Activated CD8-positive, alpha-beta memory T cell treated with anti-CD3 and anti-CD28 coated beads, Interleukin-2, amount 50 U/mL, for 1 hour (primary cell): ENCODE measurements around the gene AMACR.

Experiments
- DNase-seq: peaks from one replicate; pipeline ENCODE4 v3.0.0-alpha.2; 2020; ENCODE audit errors: extremely low read depth

Gene AMACR

DNA sequence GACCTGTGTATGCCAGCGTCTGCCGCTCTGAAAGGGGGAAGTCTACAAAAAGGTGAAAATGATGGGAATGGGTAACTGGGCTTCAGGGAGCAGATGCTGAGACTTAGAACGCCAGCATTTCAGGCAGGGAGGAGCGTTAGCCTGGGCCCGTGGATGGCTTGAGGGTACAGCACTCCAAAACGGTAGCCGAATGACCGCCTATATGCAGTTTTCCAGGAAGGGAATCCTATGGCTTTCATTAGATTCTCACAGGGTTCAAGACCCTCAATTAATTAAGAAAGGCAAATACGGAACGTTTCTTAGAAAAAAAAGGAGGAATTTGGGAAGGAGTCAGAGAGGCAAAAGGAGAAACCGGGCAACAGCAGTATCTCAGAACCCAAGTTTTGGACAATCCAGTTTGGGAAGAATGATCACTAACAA is 639 bp downstream of the AMACR start:
- DNase-seq = no peak

DNA sequence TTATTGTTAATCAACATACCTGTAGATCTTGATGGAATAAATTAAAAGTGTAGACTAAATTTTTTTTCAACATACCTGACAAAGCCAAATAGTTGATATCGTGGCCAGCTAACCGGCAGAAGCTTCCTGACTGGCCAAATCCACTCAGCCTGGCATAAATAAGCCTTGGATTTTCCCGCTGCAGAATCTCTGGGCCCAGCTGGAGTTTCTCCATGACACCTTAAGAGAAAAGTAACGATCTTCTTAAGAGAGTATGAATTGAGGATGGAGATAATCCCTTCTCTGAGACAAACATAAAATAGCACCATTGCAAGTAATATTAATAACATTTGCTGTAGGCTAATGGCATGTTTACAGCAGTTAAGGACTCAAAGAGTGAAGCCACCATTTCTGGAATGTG is 2.2 kb downstream of the AMACR start:
- DNase-seq = no peak

DNA sequence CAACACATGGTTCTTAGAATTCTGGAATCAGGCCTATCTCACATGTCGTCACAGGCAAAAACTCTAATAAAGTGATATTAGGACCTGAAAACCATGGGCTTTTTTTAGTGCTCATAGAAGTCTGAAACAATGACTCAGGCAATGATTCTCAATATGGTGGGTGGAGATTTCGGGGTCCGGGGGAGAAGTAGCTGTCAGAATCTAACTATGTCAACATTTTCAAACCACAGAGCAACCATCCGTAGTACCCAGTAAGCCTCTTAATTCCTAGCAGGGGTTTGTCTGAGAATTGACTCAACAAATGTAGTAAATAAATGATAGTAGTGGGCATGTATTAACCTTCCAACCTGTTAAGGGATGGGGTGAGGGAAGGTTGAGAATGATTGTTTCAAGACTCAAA is 2.6 kb downstream of the AMACR start:
- no peak for DNase-seq

DNA sequence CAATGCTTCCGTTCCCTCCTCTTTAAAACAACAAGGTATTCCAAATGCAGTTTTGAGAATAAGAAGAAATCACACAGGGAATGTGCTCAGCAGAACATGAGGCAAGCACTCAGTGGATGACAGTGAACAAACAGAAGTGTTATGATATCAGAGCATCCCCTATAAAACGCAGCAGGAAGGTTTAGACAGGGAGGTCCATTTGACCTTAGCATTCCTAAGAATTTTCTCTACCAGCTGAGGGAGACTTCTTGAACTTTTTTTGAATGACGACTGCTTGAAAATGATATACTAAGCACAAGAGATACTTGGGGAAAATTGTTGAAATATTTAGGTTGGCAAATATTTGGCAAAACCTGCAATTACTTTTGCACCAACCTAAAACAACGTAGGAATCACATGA is 3.9 kb downstream of the AMACR start:
- DNase-seq = no peak

DNA sequence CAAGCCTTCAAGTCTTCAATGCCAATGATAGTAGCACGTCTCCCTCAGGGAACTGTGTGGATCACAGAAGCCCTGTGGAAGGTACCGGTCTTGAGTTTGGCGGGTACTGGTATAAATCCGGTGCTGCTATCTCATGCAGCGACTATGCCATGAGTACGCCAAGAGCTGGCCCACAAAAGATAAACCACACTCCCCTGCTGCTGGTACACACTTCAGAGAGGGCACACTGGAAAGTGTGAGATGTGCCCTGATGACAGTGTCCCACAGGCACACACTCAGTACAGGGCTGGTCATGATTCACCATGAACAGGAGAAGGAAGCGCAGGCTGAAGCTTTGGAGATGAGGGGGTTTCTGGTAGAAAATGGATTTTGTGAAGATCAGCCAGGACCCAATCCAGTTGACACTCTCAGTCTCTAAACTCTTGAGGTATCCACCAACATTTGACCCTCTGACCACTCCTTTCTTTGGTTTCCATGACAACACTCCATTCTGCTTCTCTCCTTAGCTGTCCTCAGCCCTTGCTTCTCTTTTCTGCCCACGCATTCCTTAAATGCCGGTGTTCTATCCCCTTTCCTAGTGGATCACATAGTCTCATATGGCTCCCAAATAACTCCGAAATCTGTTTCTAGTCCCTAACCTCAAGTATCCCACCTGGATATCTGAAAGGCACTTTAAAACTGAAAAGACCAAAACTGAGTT is 5.1 kb downstream of the AMACR start:
- DNase-seq = no peak

DNA sequence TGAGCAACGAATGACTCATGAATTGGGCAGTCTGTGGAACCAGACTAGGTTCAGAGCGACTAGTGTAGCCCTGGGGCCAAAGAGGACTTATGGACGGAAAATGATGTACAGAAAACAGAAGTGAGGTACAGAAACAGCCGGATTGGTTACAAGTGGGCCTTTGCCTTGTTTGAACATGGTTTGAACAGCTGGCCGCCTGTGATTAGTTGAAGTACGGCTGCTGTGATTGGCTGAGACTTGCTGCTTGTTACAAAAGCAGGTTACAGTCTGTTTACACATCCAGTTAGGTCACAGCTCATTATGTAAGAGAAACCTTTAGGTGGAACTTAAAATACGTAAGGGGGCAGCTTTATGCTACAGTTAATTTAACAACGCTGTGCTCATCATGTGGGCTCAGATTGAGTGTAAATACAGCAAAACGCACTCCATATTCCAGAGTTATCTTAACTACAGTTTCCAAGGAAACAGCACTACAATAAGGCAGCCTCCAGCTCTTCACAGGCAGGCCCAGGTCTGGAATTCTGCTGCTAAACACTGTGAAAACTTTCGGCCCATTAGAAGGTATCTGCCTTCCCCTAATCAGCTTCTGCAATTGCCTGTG is 6.5 kb downstream of the AMACR start:
- no peak for DNase-seq

DNA sequence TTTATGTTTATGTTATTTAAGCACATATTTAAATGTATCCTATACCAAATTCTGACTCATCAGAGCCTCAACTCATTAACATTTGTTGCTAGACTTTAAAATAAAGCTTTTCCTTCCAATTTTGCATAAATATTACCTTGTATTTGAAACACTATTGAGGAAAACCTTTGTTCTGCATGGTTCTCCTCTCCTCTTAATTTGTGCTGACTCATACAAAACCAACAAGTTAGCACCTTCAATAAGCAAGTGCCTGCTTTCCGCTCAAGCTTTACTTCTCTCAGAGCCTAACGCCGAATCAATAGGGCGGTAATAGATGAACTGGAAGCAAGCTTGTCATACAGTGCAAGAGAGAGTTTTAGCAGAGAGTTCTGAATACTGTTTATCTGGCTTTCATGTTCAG is 7.9 kb downstream of the AMACR start:
- no peak for DNase-seq

DNA sequence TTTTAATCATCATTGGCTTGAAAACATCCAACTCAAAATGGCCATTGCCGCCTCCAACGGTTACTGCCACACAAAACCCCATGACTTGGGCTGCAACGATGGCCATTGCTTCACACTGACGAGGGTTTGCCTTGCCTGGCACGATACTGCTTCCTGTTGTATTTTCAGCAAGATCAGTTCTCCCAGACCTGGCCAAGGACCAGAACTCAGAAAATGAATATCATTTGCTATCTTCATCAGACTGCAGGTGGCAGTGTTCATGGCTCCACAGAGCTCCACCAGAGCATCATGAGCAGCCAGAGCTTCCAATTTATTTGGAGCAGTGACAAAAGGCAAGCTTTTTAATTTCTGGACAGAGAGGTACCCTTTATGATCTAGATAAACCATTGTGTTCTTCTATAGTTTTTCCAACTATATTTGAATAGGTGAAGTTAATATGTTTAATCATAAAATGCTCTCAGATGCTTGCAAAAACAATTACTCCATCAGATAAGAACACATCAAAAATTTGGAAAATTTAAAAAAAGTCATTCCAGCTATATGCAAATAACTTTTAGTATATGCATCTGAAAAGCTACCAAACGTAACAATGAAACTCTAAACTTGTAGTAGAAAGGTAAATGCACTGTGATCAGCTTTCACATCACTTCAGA is 10.4 kb downstream of the AMACR start:
- no peak for DNase-seq

DNA sequence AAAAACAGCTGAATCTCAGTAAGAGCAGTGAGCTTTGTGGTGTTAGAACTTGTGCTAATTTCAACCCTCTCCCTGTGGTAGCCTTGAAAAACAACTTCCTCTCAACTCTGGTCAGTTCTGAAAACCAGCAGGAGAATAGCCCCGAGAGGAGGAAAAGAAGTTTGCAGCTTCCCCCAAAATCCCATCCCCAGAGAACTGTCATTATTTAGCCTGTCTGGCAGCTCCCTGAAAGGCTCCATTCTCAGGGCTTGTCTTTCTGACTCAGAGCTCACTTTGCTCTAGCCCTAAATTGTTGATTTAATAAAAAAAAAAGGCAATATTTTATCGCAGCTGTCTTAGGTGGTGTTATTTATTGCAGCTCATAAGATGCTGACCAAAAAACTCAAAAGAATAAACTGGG is 12.0 kb downstream of the AMACR start:
- no peak for DNase-seq

DNA sequence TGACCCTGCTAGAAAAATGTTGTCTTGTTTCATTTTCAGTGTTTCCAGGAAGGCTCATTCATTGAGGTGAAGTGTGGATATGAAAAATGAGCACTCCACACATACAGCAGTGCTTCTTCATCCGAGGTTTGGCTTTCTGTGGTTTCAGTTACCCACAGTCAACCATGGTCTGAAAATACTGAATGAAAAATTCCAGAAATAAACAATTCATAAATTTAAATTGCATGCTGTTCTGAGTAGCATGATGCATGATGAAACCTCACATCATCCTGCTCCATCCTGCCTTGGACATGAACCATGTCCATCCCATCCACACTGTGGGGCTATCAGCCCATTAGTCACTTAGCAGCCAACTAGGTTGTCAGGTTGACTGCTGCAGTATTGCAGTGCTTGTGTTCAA is 13.0 kb downstream of the AMACR start:
- no peak for DNase-seq

DNA sequence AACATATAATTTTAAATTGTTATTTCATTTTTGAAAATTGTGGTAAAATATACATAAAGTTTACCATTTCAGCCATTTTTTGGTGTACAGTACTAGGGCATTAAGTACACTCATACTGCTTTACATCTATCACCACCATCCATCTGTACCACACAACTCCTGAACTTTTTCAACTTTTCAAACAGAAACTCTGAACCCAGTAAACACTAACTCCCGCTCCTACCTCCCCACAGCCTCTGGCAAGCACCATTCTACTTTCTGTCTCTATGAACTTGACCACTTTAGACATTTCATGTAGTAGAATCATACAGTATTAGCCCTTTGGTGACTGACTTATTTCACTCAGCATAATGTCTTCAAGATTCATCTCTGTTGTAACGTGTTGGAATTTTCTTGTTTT is 15.0 kb downstream of the AMACR start:
- no peak for DNase-seq

DNA sequence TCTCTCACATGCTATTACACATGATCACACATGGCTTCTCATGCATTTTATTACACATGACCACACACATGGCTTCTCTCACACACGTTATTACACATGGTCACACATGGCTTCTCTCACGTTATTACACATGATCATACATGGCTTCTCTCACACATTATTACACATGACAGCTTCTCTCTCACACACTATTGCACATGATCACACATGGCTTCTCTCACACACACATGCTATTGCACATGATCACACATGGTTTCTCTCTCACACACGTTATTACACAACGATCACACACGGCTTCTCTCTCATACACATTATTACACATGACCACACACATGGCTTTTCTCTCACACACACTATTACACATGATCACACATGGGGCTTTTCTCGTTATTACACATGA is 22.4 kb downstream of the AMACR start:
- no peak for DNase-seq

DNA sequence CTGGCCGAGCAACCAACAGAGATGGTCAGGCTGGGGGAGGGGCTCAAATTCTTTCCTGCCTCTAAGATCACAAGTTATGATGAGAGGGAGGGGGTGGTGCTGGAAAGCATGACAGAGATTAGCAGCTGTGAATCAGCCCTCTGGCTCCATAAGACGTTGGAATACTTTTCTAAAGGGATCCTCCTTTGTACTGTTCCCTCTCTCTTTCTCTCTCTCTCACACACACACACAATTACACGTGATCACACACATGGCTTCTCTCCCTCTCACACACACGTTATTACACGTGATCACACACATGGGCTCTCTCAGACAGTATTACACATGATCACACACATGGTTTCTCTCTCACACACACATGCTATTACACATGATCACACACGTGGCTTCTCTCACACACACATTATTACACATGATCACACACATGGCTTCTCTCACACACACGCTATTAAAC is 23.2 kb downstream of the AMACR start, which contains the start of gene SLC45A2:
Gene SLC45A2 (minus strand): TSS at position 23 of the 454 bp plus-strand sequence. CDS start 110 bp downstream, outside the sequence.
- DNase-seq = no peak

DNA sequence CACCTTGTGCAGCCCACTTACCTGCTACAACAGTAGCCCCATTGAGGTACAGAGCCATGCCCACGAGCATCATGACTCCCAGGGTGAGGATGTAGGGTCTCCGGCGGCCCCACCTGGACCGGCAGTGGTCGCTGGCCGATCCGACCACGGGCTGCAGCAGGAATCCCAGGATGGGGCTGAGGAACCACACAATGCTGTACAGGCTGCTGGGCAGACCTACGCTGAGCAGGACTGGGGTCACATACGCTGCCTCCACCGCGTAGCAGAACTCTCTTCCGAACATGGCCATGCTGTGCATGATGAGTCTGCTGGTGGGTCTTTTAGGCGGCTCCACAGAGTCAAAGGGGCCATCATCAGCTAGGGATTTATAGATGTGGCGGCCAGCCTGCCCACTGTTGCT is 23.7 kb downstream of the AMACR start:
- DNase-seq = no peak

DNA sequence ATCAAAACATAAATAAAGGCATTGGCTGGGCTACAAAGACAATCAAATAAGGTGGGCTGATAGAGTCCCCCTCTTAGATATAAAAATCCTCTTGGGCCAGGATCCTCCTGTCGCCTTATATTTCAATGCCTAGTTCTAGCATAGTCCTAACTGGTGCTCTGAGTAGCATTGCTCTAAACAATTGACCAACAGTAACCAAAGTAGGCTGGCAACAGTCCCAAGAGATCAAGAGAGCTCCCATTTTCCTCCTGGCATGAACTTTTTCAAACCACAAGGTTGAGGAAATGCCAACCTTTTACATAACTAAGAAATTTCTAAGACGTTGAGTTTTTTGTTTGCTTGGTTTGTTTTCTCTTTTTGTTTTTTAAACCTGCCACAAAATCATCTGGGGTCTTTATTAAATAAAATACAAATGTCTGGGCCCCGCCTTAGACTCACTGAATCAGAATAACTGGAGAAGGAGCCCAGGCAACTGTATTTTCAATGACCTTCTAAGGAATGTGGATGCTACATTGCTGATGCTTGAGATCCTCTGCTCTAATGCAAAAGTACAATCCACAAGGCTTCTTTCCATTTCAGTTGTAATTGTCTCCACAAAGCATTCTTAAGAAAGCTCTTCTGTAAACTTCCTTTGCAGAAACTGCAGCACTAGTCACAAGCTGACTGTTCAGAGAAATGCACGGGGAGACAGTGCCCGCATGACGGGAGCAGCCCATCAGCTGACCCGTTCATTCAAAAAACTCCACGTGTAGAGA is 26.3 kb downstream of the AMACR start:
- no peak for DNase-seq

DNA sequence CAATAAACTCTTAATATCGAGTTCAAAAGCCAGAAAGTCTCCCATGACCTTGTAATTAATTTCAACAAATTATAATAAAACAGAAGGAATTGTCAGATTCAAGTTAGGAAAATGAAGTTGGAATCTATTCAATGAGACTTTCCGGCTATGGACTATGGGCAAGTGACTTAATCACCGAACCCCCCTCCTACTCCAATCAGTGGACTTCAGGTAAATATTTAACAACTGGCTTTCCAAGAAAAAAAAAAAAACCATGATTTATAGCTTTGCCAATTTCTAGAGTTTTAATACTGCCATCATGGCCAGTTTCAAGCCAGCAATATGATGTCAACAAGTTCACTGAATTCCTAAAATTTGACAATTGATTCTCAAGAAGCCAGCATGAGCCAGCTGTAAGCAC is 27.8 kb downstream of the AMACR start:
- DNase-seq = no peak

DNA sequence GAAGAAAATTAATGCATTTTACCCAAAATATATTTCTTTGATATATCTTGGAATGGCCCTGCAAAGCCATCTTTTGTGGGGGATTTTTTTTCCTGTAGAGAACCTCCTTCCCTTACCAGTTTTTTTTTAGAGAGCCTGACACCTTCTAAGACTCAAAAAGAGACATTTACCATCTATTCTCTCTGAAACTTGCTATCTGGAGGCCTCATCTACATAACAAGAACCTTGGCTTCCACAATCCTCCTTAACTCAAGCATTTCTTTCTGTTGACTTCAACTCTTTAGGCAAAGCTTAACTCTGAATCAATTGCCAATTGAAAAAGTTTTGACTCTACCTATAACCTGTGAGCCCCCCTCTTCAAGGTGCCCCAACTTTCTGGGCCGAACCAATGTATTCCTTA is 29.5 kb downstream of the AMACR start:
- no peak for DNase-seq

DNA sequence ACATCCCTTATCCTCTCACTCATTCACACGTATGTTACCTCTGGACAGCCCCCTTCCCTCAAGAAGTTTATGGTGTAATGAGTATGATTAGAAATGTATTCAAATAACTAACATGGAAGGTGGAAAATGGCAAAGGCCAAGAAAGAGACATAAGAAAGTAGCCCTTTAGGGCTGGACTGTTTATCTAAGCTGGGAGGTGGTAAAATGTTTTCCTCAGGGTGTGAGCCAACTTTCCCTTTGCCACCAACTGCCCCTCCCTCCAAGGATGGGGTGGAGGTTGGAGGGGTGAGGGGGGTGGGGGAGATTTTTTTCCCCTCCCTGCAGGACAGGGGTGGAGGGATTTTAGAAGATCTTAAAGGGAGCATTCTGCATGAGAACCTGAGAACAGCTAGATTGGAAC is 31.5 kb downstream of the AMACR start:
- no peak for DNase-seq

DNA sequence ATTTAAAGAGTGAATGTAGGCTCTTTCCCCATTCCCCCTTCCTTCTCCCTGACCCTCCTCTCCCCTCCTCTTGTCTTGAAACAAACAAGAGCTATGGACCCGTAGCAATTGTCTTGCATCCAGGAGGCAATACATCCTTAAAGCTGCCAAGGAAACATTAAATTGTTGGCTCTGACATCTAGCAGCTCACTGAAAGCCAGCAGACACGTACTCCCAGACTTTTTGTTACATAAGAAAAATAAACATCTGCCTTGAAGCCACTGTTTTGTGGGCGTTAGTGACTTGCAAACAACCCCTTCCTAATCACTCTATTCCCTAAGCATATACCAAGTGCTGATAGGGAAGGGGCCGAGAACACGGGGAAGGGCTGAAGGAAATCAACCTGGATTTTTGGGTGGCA is 32.0 kb downstream of the AMACR start:
- DNase-seq = no peak

DNA sequence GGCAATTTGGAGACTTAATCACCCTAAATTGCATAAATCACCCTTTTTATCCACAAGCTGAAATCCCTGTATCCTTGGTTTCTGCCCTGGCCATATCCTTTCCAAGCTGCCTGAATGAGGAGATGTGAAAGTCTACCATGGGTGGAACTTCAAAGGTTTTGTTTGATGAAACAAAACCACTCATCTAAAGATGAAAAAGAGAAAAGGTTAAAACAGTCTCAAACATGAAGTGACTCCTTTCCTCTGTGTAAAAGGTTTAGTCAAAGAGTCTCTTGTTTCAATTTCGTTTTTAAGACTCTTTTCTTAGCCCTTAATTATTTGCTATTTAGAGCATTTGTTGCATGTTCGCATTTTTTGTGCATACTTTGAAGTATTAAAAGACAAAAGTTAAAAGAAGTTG is 34.6 kb downstream of the AMACR start:
- no peak for DNase-seq

DNA sequence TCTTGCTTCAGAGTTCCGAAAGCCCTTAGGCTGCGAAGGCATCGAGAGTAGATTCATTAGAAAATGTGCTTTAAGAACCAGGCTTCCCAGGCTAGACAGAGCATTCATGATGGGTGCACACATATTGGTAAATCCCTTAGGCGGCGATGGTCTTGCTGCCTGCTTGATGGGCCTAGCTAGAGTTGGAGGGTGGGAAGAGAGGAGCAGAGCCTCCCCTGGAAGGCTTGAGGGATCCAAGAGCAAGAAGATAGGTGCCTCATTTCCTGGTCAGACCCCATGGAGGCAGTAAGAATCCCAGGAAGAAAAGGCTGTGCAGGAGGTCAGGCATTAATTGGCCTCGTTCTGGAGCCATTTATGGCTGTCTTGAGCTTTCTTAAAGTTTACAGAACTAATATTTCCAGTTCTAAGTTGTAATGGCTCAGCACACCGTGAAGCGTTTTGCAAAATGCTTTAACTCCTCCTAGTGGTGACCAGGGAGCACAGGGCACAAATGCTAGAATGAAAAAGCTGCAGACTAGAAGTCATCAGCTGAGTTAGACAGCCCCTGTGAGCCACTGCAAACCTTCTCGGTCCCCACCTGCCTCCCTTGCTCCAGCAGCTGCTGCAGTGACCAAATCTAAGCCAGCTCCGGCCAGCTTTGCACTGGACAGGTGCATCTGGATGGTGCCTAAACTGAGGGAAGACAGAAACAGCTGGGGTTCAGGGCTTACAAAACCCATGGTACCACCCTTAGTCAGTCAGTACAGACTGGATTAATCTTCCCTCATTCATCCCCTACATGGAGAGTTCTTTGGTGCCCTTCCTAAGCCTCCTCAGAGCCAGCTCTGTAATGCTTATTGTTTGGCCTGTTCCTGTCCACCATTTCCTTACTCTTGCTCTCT is 38.0 kb downstream of the AMACR start:
- no peak for DNase-seq
